Astrocyte (in vitro differentiated cells and primary cell): ENCODE results near the gene CDH23. TPM values are rescaled to one million over a fixed set of nuclear protein-coding genes. Genes with fewer than 3 reads are reported as not detected.
A peak's percentile ranks its signal among the peaks of the same experiment; 100 is the strongest.

Experiments
- DNase-seq: peaks from one replicate; pipeline ENCODE4 v3.0.0-alpha.2; 2010; ENCODE audit warnings: low read depth
- FAIRE-seq: peaks from 2 replicates; lab custom pipeline; 2011; peaks lifted over from hg19 to GRCh38; lab: Jason Lieb, UNC
- H2AFZ ChIP-seq: 2 replicates; pipeline ENCODE4 v1.6.0; 2012; ENCODE audit warnings: low read depth, low read length, inconsistent platforms
- H3K27ac ChIP-seq: 2 replicates; pipeline ENCODE4 v1.5.1; 2011; ENCODE audit warnings: low read depth, low read length, inconsistent platforms
- H3K27me3 ChIP-seq: 2 replicates; pipeline ENCODE4 v1.6.0; 2011; ENCODE audit warnings: low read length, inconsistent platforms; ENCODE audit not compliant: insufficient read depth
- H3K36me3 ChIP-seq: 2 replicates; pipeline ENCODE4 v1.5.1; 2011; ENCODE audit warnings: low read length, inconsistent platforms; ENCODE audit not compliant: insufficient read depth
- H3K4me1 ChIP-seq: 2 replicates; pipeline ENCODE4 v1.5.1; 2011; ENCODE audit warnings: low read length, inconsistent platforms; ENCODE audit not compliant: insufficient read depth
- H3K4me2 ChIP-seq: 2 replicates; pipeline ENCODE4 v1.6.0; 2012; ENCODE audit warnings: low read length, inconsistent platforms
- H3K4me3 ChIP-seq: 2 replicates; pipeline ENCODE4 v1.5.1; 2011; ENCODE audit warnings: low read depth, mild to moderate bottlenecking, low read length, inconsistent platforms; ENCODE audit not compliant: insufficient read depth
- H3K79me2 ChIP-seq: 2 replicates; pipeline ENCODE4 v1.6.0; 2012; ENCODE audit warnings: mild to moderate bottlenecking, low read length, inconsistent platforms; ENCODE audit not compliant: insufficient read depth
- H3K9ac ChIP-seq: 2 replicates; pipeline ENCODE4 v1.6.0; 2012; ENCODE audit warnings: mild to moderate bottlenecking, low read length, inconsistent platforms
- H3K9me3 ChIP-seq: 2 replicates; pipeline ENCODE4 v1.5.1; 2012; ENCODE audit warnings: low read depth, mild to moderate bottlenecking, low read length, inconsistent platforms; ENCODE audit not compliant: insufficient read depth
- H4K20me1 ChIP-seq: 2 replicates; pipeline ENCODE4 v1.6.0; 2012; ENCODE audit warnings: low read length, inconsistent platforms; ENCODE audit not compliant: insufficient read depth
- H3K27ac Mint-ChIP-seq: one replicate; pipeline ENCODE4 v1.8.0; 2021; ENCODE audit warnings: mild to moderate bottlenecking, mixed read lengths; ENCODE audit not compliant: unreplicated experiment
- H3K27me3 Mint-ChIP-seq: one replicate; pipeline ENCODE4 v1.8.0; 2021; ENCODE audit warnings: low read depth, mixed read lengths; ENCODE audit not compliant: unreplicated experiment
- H3K36me3 Mint-ChIP-seq: one replicate; pipeline ENCODE4 v1.8.0; 2021; ENCODE audit warnings: low read depth, mixed read lengths; ENCODE audit not compliant: unreplicated experiment
- H3K4me1 Mint-ChIP-seq: one replicate; pipeline ENCODE4 v1.8.0; 2021; ENCODE audit warnings: low read depth, mixed read lengths; ENCODE audit not compliant: unreplicated experiment
- H3K4me3 Mint-ChIP-seq: one replicate; pipeline ENCODE4 v1.8.0; 2021; ENCODE audit warnings: mild to moderate bottlenecking, moderate library complexity, mixed read lengths; ENCODE audit not compliant: unreplicated experiment
- H3K9me3 Mint-ChIP-seq: one replicate; pipeline ENCODE4 v1.8.0; 2021; ENCODE audit warnings: mild to moderate bottlenecking, mixed read lengths; ENCODE audit not compliant: unreplicated experiment
- CTCF ChIP-seq: IDR thresholded peaks from 2 replicates; pipeline ENCODE4 v1.5.1; 2011; ENCODE audit warnings: low read depth, mild to moderate bottlenecking, inconsistent platforms, low read length, moderate library complexity; ENCODE audit not compliant: insufficient read depth
- EZH2 ChIP-seq: IDR thresholded peaks from 2 replicates; pipeline ENCODE4 v1.6.1; 2012; ENCODE audit warnings: mild to moderate bottlenecking, low read length, inconsistent platforms; ENCODE audit not compliant: insufficient read depth
- total RNA-seq: library from RNA; stranded (reverse); gene quantifications from 2 replicates; pipeline ENCODE4 v1.2.1, GENCODE V29; 2021

Gene CDH23
- total RNA-seq, 1 donor from 2014 or later = not detected

DNA sequence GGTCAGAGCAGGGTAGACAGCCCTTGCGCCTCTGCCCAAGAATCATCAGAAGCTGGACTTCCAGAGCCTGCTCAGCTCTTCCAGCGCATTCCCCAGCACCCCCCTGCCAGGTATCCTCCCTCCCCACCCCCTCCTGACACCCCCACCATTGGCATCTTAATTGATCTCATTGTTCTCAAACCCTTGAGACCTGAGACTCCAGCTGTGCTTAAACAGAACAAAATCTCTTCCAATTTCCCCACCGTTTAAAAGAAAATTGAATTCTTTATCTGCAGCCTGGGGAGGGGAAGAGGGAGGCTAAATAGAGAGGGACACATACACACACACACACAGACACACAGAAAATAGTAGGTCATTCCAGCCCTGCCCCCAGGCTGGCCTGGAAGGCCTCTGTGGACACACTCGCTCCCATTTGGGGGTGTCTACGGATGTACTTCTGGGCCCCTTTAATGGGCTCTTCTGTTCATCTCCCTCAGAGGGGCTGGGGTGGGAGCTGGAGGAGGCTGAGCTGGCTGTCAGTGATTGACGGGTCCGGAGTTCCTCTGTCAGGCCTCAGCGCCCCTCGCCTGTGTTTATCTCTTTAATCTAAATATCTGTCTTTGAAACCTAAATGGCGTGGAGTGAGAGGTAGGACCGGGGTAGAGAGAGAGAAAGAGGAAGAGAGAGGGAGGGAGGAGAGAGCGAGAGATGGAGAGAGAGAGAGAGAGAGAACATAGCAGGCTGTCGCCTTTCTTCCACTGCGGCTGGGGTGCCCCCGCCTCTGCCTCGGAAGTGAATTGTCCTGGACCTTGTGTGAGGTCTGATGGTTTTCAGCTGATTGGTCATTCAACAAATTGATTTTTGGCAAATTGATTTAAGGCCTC is 261.1 kb downstream of the CDH23 start:
- no peak overlapping the region for H3K4me3 ChIP-seq
- H3K4me2 ChIP-seq = no peak overlapping the region
- TF ChIP-seq CTCF = no peak
- TF ChIP-seq EZH2 = no peak
- no peaks in the 10 kb centered on the region for H3K36me3 Mint-ChIP-seq
- FAIRE-seq = no peak
- no peaks in the 10 kb centered on the region for H3K9me3 ChIP-seq
- H3K27me3 ChIP-seq = peaks cover 17% of the 10 kb centered on the region
- H3K4me1 ChIP-seq = no peaks in the 10 kb centered on the region
- H3K36me3 ChIP-seq = no peaks in the 10 kb centered on the region
- no peak overlapping the region for H3K27ac Mint-ChIP-seq
- H4K20me1 ChIP-seq = no peaks in the 10 kb centered on the region
- H2AFZ ChIP-seq = no peak overlapping the region
- H3K79me2 ChIP-seq = no peaks in the 10 kb centered on the region
- H3K4me1 Mint-ChIP-seq = peaks cover 9% of the 10 kb centered on the region
- DNase-seq = no peak
- H3K9me3 Mint-ChIP-seq = no peaks in the 10 kb centered on the region
- H3K27ac ChIP-seq = no peak overlapping the region
- H3K4me3 Mint-ChIP-seq = no peak overlapping the region
- no peak overlapping the region for H3K9ac ChIP-seq
- H3K27me3 Mint-ChIP-seq = peaks cover 80% of the 10 kb centered on the region

GRCh38 chr10:71658467-71658745 is 261.7 kb downstream of the CDH23 start:
- Histone ChIP-seq H3K79me2 (no peaks in the 10 kb centered on the region), H3K27me3 (peaks cover 16% of the 10 kb centered on the region), H4K20me1 (no peaks in the 10 kb centered on the region), H2AFZ (no peak overlapping the region), H3K9me3 (no peaks in the 10 kb centered on the region), H3K4me1 (no peaks in the 10 kb centered on the region), H3K4me2 (no peak overlapping the region), H3K9ac (no peak overlapping the region), H3K27ac (no peak overlapping the region), H3K36me3 (no peaks in the 10 kb centered on the region), H3K4me3 (no peak overlapping the region)
- FAIRE-seq (no peak), DNase-seq (no peak)
- H3K9me3 Mint-ChIP-seq = no peaks in the 10 kb centered on the region
- no peak overlapping the region for H3K27ac Mint-ChIP-seq
- H3K36me3 Mint-ChIP-seq = no peaks in the 10 kb centered on the region
- TF ChIP-seq CTCF = no peak
- no peak for TF ChIP-seq EZH2
- no peak overlapping the region for H3K4me3 Mint-ChIP-seq
- peaks cover 80% of the 10 kb centered on the region for H3K27me3 Mint-ChIP-seq
- peaks cover 8% of the 10 kb centered on the region for H3K4me1 Mint-ChIP-seq

DNA sequence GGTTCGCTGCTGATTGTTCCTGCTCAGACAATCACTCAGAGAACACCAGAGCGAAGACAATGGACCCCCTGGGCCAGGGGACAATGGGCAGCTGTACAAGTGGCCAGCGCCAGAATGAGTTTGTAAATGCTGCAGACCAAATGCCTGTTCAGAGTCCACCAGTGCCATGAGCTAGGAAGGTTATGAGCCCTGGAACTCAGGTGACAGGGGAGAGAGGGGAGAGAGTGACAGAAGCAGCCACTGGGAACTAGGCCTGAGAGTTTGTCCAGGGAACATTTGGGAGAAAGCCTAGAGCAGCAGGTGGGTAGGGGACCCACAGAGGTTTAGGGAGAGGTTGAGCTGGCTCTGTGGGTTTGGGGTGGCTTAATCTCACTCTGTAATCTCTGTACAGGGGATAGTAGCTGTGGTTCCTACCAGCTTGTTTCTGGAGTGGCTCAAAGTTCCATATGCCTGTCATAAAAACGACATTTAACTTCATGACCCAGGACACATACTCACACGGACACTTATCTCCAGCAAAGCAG is 262.5 kb downstream of the CDH23 start:
- Histone ChIP-seq H3K9me3 (no peaks in the 10 kb centered on the region), H3K36me3 (no peaks in the 10 kb centered on the region), H4K20me1 (no peaks in the 10 kb centered on the region), H3K27me3 (peaks cover 9% of the 10 kb centered on the region), H3K79me2 (no peaks in the 10 kb centered on the region), H3K4me1 (no peaks in the 10 kb centered on the region), H3K4me2 (no peak overlapping the region), H2AFZ (no peak overlapping the region), H3K9ac (no peak overlapping the region), H3K4me3 (no peak overlapping the region), H3K27ac (no peak overlapping the region)
- no peak for FAIRE-seq
- no peak for TF ChIP-seq EZH2
- TF ChIP-seq CTCF = no peak
- peak overlapping the region; percentile 71 for H3K27ac Mint-ChIP-seq
- DNase-seq = no peak
- H3K4me1 Mint-ChIP-seq = peaks cover 10% of the 10 kb centered on the region
- H3K27me3 Mint-ChIP-seq = peaks cover 76% of the 10 kb centered on the region
- H3K9me3 Mint-ChIP-seq = no peaks in the 10 kb centered on the region
- H3K4me3 Mint-ChIP-seq = no peak overlapping the region
- no peaks in the 10 kb centered on the region for H3K36me3 Mint-ChIP-seq
